Neural crest cell (in vitro differentiated cells): ENCODE results near the gene ACTR5. TPM values are rescaled to one million over a fixed set of nuclear protein-coding genes. Genes with fewer than 3 reads are reported as not detected.

Source experiments
- DNase-seq: peaks from one replicate; pipeline ENCODE4 v3.0.0; 2021; ENCODE audit warnings: low read depth, mixed read lengths, low spot score
- H3K27ac Mint-ChIP-seq: one replicate; pipeline ENCODE4 v1.8.0; 2021; ENCODE audit warnings: mild to moderate bottlenecking, mixed read lengths; ENCODE audit not compliant: unreplicated experiment
- H3K27me3 Mint-ChIP-seq: 2 replicates; pipeline ENCODE4 v1.8.0; 2021; ENCODE audit warnings: low read depth, mild to moderate bottlenecking, mixed read lengths
- H3K36me3 Mint-ChIP-seq: 2 replicates; pipeline ENCODE4 v1.8.0; 2021; ENCODE audit warnings: low read depth, mild to moderate bottlenecking, mixed read lengths
- H3K4me1 Mint-ChIP-seq: 2 replicates; pipeline ENCODE4 v1.8.0; 2021; ENCODE audit warnings: mixed read lengths
- H3K4me3 Mint-ChIP-seq: one replicate; pipeline ENCODE4 v1.8.0; 2021; ENCODE audit warnings: mild to moderate bottlenecking, mixed read lengths
- H3K9me3 Mint-ChIP-seq: 2 replicates; pipeline ENCODE4 v1.8.0; 2021; ENCODE audit warnings: mixed read lengths
- CTCF ChIP-seq: fragments of 200-600 bp; sonication (generic); conservative IDR thresholded peaks from 2 replicates; pipeline ENCODE4 v1.5.0; 2021; ENCODE audit warnings: antibody characterized with exemption, mild to moderate bottlenecking
- total RNA-seq: library from RNA; stranded (reverse); gene quantifications from 2 replicates; pipeline ENCODE4 v1.2.1, GENCODE V29; 2021

Gene ACTR5
- total RNA-seq, 1 donor from 2014 or later, result 14.9 TPM

DNA sequence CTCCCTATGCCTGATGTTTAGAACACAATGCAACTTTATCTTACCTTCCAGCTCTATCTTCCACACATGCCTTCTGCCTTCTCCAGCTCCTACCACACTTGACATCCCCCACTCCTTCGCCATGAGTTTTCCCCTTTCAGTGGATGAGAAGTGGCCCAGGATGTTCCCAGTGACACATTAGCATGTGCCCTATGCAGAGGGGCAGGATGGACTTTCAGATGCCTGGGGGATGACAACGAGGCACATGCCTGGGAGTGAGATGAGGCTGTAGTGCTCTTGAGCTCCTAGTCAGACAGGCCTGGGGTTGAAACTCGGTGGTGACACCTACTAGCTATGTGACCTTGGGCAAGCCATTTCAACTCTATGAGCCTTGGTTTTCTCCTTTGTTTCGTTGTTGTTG lies 44.1 kb upstream of the ACTR5 start:
- H3K4me1 Mint-ChIP-seq, result peaks cover 5% of the 10 kb centered on the region

GRCh38 chr20:38706509-38706908 lies 41.8 kb upstream of the ACTR5 start:
- Mint-ChIP-seq H3K4me3 (no peak overlapping the region), H3K36me3 (no peaks in the 10 kb centered on the region), H3K27ac (no peak overlapping the region), H3K4me1 (no peaks in the 10 kb centered on the region), H3K9me3 (no peaks in the 10 kb centered on the region), H3K27me3 (peaks cover 71% of the 10 kb centered on the region)
- no peak for DNase-seq
- TF ChIP-seq CTCF, result no peak

More for the DNA sequence above, 44.1 kb upstream of the ACTR5 start:
- no peak for DNase-seq
- Mint-ChIP-seq H3K36me3 (no peaks in the 10 kb centered on the region), H3K4me3 (no peak overlapping the region), H3K27me3 (peaks cover 57% of the 10 kb centered on the region), H3K27ac (peak overlapping the region; percentile 14), H3K9me3 (no peaks in the 10 kb centered on the region)
- TF ChIP-seq CTCF, result no peak

GRCh38 chr20:38714308-38714707 lies 34.0 kb upstream of the ACTR5 start:
- DNase-seq, result no peak
- Mint-ChIP-seq H3K4me3 (no peak overlapping the region), H3K9me3 (no peaks in the 10 kb centered on the region), H3K4me1 (no peaks in the 10 kb centered on the region), H3K36me3 (no peaks in the 10 kb centered on the region), H3K27me3 (peaks cover 84% of the 10 kb centered on the region), H3K27ac (no peak overlapping the region)
- no peak for TF ChIP-seq CTCF

DNA sequence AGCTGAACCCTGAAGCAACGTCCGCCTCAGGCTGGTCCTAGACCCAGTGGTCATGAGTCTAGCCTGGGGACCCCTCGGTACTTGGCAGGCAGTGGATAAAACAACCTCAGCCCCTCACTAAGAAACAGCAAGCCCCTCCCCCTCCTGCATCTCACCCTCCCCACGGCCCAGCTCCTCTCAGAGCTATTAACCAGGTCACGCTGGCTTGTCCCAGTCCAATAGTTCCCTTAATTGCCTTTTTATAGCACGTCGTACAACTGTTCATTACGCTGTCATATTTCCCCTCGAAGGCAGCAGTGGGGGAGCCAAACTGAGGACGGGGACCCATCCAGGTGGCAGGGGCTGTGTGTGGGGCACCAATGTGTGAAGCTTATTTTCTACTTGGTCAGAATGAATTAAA lies 32.6 kb upstream of the ACTR5 start:
- no peak overlapping the region for H3K4me3 Mint-ChIP-seq
- DNase-seq, result no peak
- H3K4me1 Mint-ChIP-seq, result peaks cover 4% of the 10 kb centered on the region
- H3K36me3 Mint-ChIP-seq, result no peaks in the 10 kb centered on the region
- no peak overlapping the region for H3K27ac Mint-ChIP-seq
- H3K27me3 Mint-ChIP-seq, result peaks cover 91% of the 10 kb centered on the region
- no peaks in the 10 kb centered on the region for H3K9me3 Mint-ChIP-seq
- no peak for TF ChIP-seq CTCF

DNA sequence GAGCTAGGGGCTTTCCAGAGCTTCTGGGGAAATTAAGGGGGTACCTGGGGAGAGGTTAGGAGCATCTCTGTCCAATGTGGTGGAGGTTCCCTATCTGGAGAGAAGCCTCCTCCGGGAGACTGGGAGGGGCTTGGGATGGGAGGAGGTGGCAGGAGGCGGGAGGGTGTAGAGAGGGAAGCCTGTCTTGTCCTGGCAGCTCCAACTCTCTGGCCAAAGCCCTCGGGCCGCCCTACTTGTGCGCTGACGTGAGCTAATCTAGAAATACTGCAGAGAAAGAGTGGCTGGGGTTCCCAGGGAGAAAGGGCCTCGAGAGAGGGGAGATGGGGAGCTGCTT lies 25.6 kb upstream of the ACTR5 start:
- H3K4me1 Mint-ChIP-seq, result peaks cover 33% of the 10 kb centered on the region
- H3K9me3 Mint-ChIP-seq, result no peaks in the 10 kb centered on the region
- peak overlapping the region; percentile 13 for H3K4me3 Mint-ChIP-seq
- TF ChIP-seq CTCF, result no peak
- H3K36me3 Mint-ChIP-seq, result no peaks in the 10 kb centered on the region
- peaks cover 100% of the 10 kb centered on the region for H3K27me3 Mint-ChIP-seq
- no peak for DNase-seq
- H3K27ac Mint-ChIP-seq, result no peak overlapping the region
